GM20000 (cell line): ENCODE data around the gene USP28.

Experiments used
- DNase-seq: peaks from one replicate; pipeline ENCODE4 v3.0.0; 2012; ENCODE audit warnings: low spot score
- CTCF ChIP-seq: IDR thresholded peaks from 2 replicates; pipeline ENCODE4 v1.5.1; 2012; ENCODE audit warnings: mild to moderate bottlenecking, control low read depth; ENCODE audit errors: extremely low read depth, missing control alignments

Gene USP28

GRCh38 chr11:113781682-113782081 lies 93.7 kb downstream of the USP28 start:
- no peak for TF ChIP-seq CTCF
- no peak for DNase-seq

- DNase-seq = no peak
- TF ChIP-seq CTCF = no peak
These were observed 95.9 kb downstream of the USP28 start, which contains the start of gene CLDN25 for GRCh38 chr11:113779496-113779895. TSS of gene CLDN25 (plus strand) at chr11:113779796. CDS start at chr11:113779796, 0 bp downstream.

GRCh38 chr11:113778111-113778910 lies 97.1 kb downstream of the USP28 start:
- no peak for DNase-seq
- TF ChIP-seq CTCF = no peak

- TF ChIP-seq CTCF = no peak
- no peak for DNase-seq
These were observed 101.2 kb downstream of the USP28 start for GRCh38 chr11:113774174-113774503.

GRCh38 chr11:113773416-113774173 lies 101.8 kb downstream of the USP28 start, which contains the start of gene ZW10:
TSS of gene ZW10 (minus strand) at chr11:113773692. CDS start at chr11:113773666, 26 bp downstream.
- TF ChIP-seq CTCF = peak; percentile 54
- peak; percentile 88 for DNase-seq

GRCh38 chr11:113773092-113773415 lies 102.3 kb downstream of the USP28 start:
- no peak for TF ChIP-seq CTCF
- DNase-seq = no peak

GRCh38 chr11:113771964-113772363 lies 103.4 kb downstream of the USP28 start:
- TF ChIP-seq CTCF = no peak
- no peak for DNase-seq
